IMR-90 (cell line): ENCODE results near the gene ATXN7L3. TPM values are rescaled to one million over a fixed set of nuclear protein-coding genes. Genes with fewer than 3 reads are reported as not detected.

Experiments used
- ATAC-seq: fragments of 200-7000 bp; cut with Tn5 transposase; 2 replicates; pipeline ENCODE4 v1.9.1; 2020; ENCODE audit warnings: low read depth, mild to moderate bottlenecking, moderate library complexity
- BruUV-seq: library from RNA; stranded (reverse); fragments of 400-500 nt; replicated peaks from 2 replicates; lab custom pipeline; 2021; lab: Mats Ljungman, UMichigan
- CTCF ChIA-PET: fragments of 300-600 bp; formaldehyde crosslinking; extraction: SDS; loops from one replicate; lab custom pipeline; 2021; ENCODE audit warnings: antibody characterized with exemption; lab: Yijun Ruan, JAX
- POLR2A ChIA-PET: fragments of 300-600 bp; sonication (Branson Sonifier 250); formaldehyde crosslinking; loops from one replicate; lab custom pipeline; 2022; ENCODE audit warnings: antibody characterized with exemption; ENCODE audit not compliant: unreplicated experiment; lab: Charles Lee
- DNase-seq: peaks from one replicate; pipeline ENCODE4 v3.0.0; 2013
- H2AFZ ChIP-seq: replicated peaks from 2 replicates; pipeline ENCODE3; 2013; ENCODE audit warnings: low read length, mild to moderate bottlenecking; ENCODE audit not compliant: poor library complexity
- H2AK5ac ChIP-seq: 2 replicates; pipeline ENCODE4 v1.6.1; 2013; ENCODE audit warnings: low read depth, low read length, inconsistent platforms
- H2AK9ac ChIP-seq: replicated peaks from 2 replicates; pipeline ENCODE3; 2013; ENCODE audit warnings: mild to moderate bottlenecking, low read depth, low read length, moderate library complexity; ENCODE audit not compliant: poor library complexity
- H2BK120ac ChIP-seq: 2 replicates; pipeline ENCODE4 v1.6.1; 2013; ENCODE audit warnings: low read depth, low read length, inconsistent platforms
- H2BK15ac ChIP-seq: 3 replicates; pipeline ENCODE4 v1.6.1; 2013; ENCODE audit warnings: low read depth, low read length, inconsistent platforms
- H2BK20ac ChIP-seq: 2 replicates; pipeline ENCODE4 v1.6.1; 2013; ENCODE audit warnings: low read depth, mild to moderate bottlenecking, inconsistent platforms, low read length, moderate library complexity
- H2BK5ac ChIP-seq: 2 replicates; pipeline ENCODE4 v1.6.1; 2013; ENCODE audit warnings: mild to moderate bottlenecking, low read depth, low read length, inconsistent platforms; ENCODE audit not compliant: poor library complexity, severe bottlenecking
- H3K14ac ChIP-seq: replicated peaks from 2 replicates; pipeline ENCODE4 v1.6.1; 2013; ENCODE audit warnings: low read depth, low read length, inconsistent platforms
- H3K18ac ChIP-seq: 2 replicates; pipeline ENCODE4 v1.6.1; 2013; ENCODE audit warnings: low read depth, low read length, control low read depth
- H3K23ac ChIP-seq: 2 replicates; pipeline ENCODE4 v1.6.1; 2013; ENCODE audit warnings: low read depth, low read length, inconsistent platforms
- H3K27ac ChIP-seq: 2 replicates; pipeline ENCODE4 v1.5.1; 2013; ENCODE audit warnings: mild to moderate bottlenecking, control low read depth, low read length; ENCODE audit not compliant: insufficient read depth
- H3K27me3 ChIP-seq: 2 replicates; pipeline ENCODE4 v1.6.1; 2013; ENCODE audit warnings: low read length; ENCODE audit not compliant: control insufficient read depth, insufficient read depth
- H3K36me3 ChIP-seq: 2 replicates; pipeline ENCODE4 v1.6.1; 2013; ENCODE audit warnings: low read length, mixed read lengths; ENCODE audit not compliant: control insufficient read depth, insufficient read depth
- H3K4ac ChIP-seq: 2 replicates; pipeline ENCODE4 v1.6.1; 2013; ENCODE audit warnings: low read depth, low read length, inconsistent platforms
- H3K4me1 ChIP-seq: 2 replicates; pipeline ENCODE4 v1.6.1; 2013; ENCODE audit warnings: low read length, mixed read lengths; ENCODE audit not compliant: control insufficient read depth, insufficient read depth
- H3K4me2 ChIP-seq: 2 replicates; pipeline ENCODE4 v1.6.1; 2013; ENCODE audit warnings: low read depth, mild to moderate bottlenecking, control low read depth, low read length, moderate library complexity
- H3K4me3 ChIP-seq: 2 replicates; pipeline ENCODE4 v1.5.1; 2013; ENCODE audit warnings: low read depth, mild to moderate bottlenecking, control low read depth, low read length, moderate library complexity; ENCODE audit not compliant: insufficient read depth
- H3K56ac ChIP-seq: 2 replicates; pipeline ENCODE4 v1.6.1; 2013; ENCODE audit warnings: low read length, inconsistent platforms; ENCODE audit not compliant: insufficient read depth; ENCODE audit errors: extremely low read depth
- H3K79me1 ChIP-seq, 2 experiments: 2 replicates each; pipeline ENCODE4 v1.6.1; 2013; ENCODE audit warnings: low read length in 2 of 2, inconsistent platforms in 1 of 2, low read depth in 1 of 2
- H3K9ac ChIP-seq: 2 replicates; pipeline ENCODE4 v1.6.1; 2013; ENCODE audit warnings: low read depth, low read length, control low read depth
- H3K9me1 ChIP-seq: 2 replicates; pipeline ENCODE4 v1.6.1; 2013; ENCODE audit warnings: low read length, inconsistent platforms; ENCODE audit not compliant: insufficient read depth
- H3K9me3 ChIP-seq: 2 replicates; pipeline ENCODE4 v1.6.1; 2013; ENCODE audit warnings: low read length; ENCODE audit not compliant: control insufficient read depth, insufficient read depth
- H4K20me1 ChIP-seq: 2 replicates; pipeline ENCODE4 v1.6.1; 2013; ENCODE audit warnings: low read length, inconsistent platforms; ENCODE audit not compliant: insufficient read depth
- H4K5ac ChIP-seq: 2 replicates; pipeline ENCODE4 v1.6.1; 2013; ENCODE audit warnings: mild to moderate bottlenecking, low read depth, low read length, control low read depth
- H4K8ac ChIP-seq, 2 experiments: 2 replicates each; pipeline ENCODE4 v1.6.1; 2013; ENCODE audit warnings: low read depth in 2 of 2, low read length in 2 of 2, control low read depth in 1 of 2, inconsistent platforms in 1 of 2
- H4K91ac ChIP-seq: 2 replicates; pipeline ENCODE4 v1.6.1; 2013; ENCODE audit warnings: low read depth, low read length, inconsistent platforms; ENCODE audit not compliant: insufficient read depth
- BHLHE40 ChIP-seq: fragments of 150-350 bp; IDR thresholded peaks from 2 replicates; pipeline ENCODE4 v1.6.1; 2016; ENCODE audit warnings: mild to moderate bottlenecking, low read depth, low read length
- CEBPB ChIP-seq: IDR thresholded peaks from 2 replicates; pipeline ENCODE4 v1.6.1; 2012; ENCODE audit warnings: low read depth, low read length, improper control_type of control experiment
- CHD1 ChIP-seq: IDR thresholded peaks from 2 replicates; pipeline ENCODE4 v1.6.1; 2012; ENCODE audit warnings: low read depth, low read length, improper control_type of control experiment
- FOS ChIP-seq: fragments of 150-350 bp; IDR thresholded peaks from 2 replicates; pipeline ENCODE4 v1.6.1; 2016; ENCODE audit warnings: low read depth, low read length
- MAFK ChIP-seq: IDR thresholded peaks from 2 replicates; pipeline ENCODE4 v1.6.1; 2012; ENCODE audit warnings: low read depth, low read length, improper control_type of control experiment
- MAZ ChIP-seq: IDR thresholded peaks from 2 replicates; pipeline ENCODE4 v1.6.1; 2012; ENCODE audit warnings: low read depth, mild to moderate bottlenecking, low read length, improper control_type of control experiment, moderate library complexity, borderline replicate concordance
- MXI1 ChIP-seq: IDR thresholded peaks from 2 replicates; pipeline ENCODE4 v1.6.1; 2012; ENCODE audit warnings: low read depth, mild to moderate bottlenecking, low read length, moderate library complexity, borderline replicate concordance
- NFE2L2 ChIP-seq: fragments of 150-350 bp; IDR thresholded peaks from 2 replicates; pipeline ENCODE4 v1.6.1; 2016; ENCODE audit warnings: low read depth, mild to moderate bottlenecking, low read length
- POLR2A ChIP-seq: IDR thresholded peaks from 2 replicates; pipeline ENCODE4 v1.6.1; 2012; ENCODE audit warnings: mild to moderate bottlenecking, low read depth, low read length
- RAD21 ChIP-seq: IDR thresholded peaks from 2 replicates; pipeline ENCODE4 v1.6.1; 2012; ENCODE audit warnings: low read length, improper control_type of control experiment
- RCOR1 ChIP-seq: IDR thresholded peaks from 2 replicates; pipeline ENCODE4 v1.6.1; 2012; ENCODE audit warnings: mild to moderate bottlenecking, low read length, improper control_type of control experiment; ENCODE audit not compliant: insufficient replicate concordance
- RFX5 ChIP-seq: IDR thresholded peaks from 2 replicates; pipeline ENCODE4 v1.8.0; 2012; ENCODE audit warnings: low read depth, mild to moderate bottlenecking, low read length, moderate library complexity
- SMC3 ChIP-seq: fragments of 150-350 bp; IDR thresholded peaks from 2 replicates; pipeline ENCODE4 v1.6.1; 2016; ENCODE audit warnings: low read depth, mild to moderate bottlenecking, antibody characterized with exemption, low read length, moderate library complexity
- WGBS, 2 experiments: methylation state at CpG; one replicate each; pipeline versions ENCODE4 v1.1.5 to v1.1.7; 2013; ENCODE audit warnings: missing lambda C conversion rate in 2 of 2; ENCODE audit not compliant: insufficient read length in 1 of 2; ENCODE audit errors: extremely low coverage in 2 of 2; 5-methylcytosine and 5-hydroxymethylcytosine counted together
- dilution Hi-C: fragments of 300-500 bp; cut with HindIII; formaldehyde crosslinking; loops from one replicate; pipeline ENCODE4 v1.14.3; 2018; ENCODE audit warnings: low sequenced_read_pairs; ENCODE audit not compliant: unreplicated experiment
- in situ Hi-C: fragments of 300-500 bp; cut with MboI; formaldehyde crosslinking; loops from 3 replicates; pipeline ENCODE4 v1.14.3; 2019; ENCODE audit warnings: low sequenced_read_pairs, inconsistent platforms, mixed read lengths
- intact Hi-C: fragments of 100-400 bp; cut with micrococcal nuclease; formaldehyde crosslinking; loops from 2 replicates; pipeline ENCODE4 v1.10.0; 2022
- polyA plus RNA-seq, 3 experiments: library from polyadenylated mRNA; depleted of rRNA; stranded (reverse); fragments of >200 nt; gene quantifications; 2 replicates each; pipeline ENCODE4 v1.2.3, GENCODE V29; 2012; ENCODE audit warnings: low replicate concordance in 1 of 3
- total RNA-seq: library from RNA; depleted of rRNA; stranded (reverse); fragments of >200 nt; gene quantifications from 2 replicates; pipeline ENCODE4 v1.2.3, GENCODE V29; 2012
- TF ChIP-seq, protein P1 (sequence below): fragments of 150-350 bp; IDR thresholded peaks from 2 replicates; pipeline ENCODE4 v1.6.1; 2016; ENCODE audit warnings: low read depth, mild to moderate bottlenecking, low read length, moderate library complexity, borderline replicate concordance
- TF ChIP-seq, protein P2 (sequence below): fragments of 150-350 bp; IDR thresholded peaks from 2 replicates; pipeline ENCODE4 v1.6.1; 2017; ENCODE audit warnings: mild to moderate bottlenecking, antibody characterized with exemption, low read length, low read depth
- TF ChIP-seq, protein P3 (sequence below): conservative IDR thresholded peaks from 2 replicates; pipeline ENCODE4 v1.5.1; 2012; ENCODE audit warnings: mild to moderate bottlenecking, low read depth, low read length, improper control_type of control experiment

The ATXN7L3 gene
- total and polyA plus RNA-seq, 2 of the 4 experiments (the other 2 are of a cell fraction), result 17.2 to 40.9 TPM

DNA sequence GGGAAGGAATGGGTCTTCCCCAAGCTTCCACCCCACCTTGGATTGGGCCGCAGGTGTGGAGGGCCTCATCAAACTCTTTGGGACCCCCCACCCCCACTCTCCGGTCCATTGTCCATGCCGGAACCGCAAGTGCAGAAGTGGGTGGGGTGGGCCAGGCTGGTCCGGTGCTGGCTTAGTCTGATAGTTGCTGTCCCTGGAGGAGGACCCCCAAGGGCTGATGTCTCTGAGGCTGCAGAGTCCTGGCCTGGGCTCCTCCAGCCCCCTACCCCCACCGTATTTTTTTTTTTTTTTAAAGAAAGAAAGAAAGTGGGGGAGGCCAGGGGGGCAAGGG, 7.1 kb upstream of the ATXN7L3 start:
- no peak overlapping the region for H2AK9ac ChIP-seq
- H3K36me3 ChIP-seq, result peaks cover 42% of the 10 kb centered on the region
- no peak overlapping the region for H4K91ac ChIP-seq
- in situ Hi-C loops, result loop anchor here (25.0 kb wide), 2 partner anchors 306 to 431 kb away; partner anchors contain the start of gene GPATCH8
- H3K9ac ChIP-seq, result no peak overlapping the region
- no peak overlapping the region for H3K4ac ChIP-seq
- TF ChIP-seq RAD21 (no peak), BHLHE40 (no peak), CHD1 (no peak), MAZ (no peak), RFX5 (no peak), RCOR1 (no peak), SMC3 (no peak), POLR2A (no peak), FOS (no peak), MAFK (no peak), MXI1 (no peak), NFE2L2 (no peak), CEBPB (no peak)
- TF ChIP-seq, protein P1, sequence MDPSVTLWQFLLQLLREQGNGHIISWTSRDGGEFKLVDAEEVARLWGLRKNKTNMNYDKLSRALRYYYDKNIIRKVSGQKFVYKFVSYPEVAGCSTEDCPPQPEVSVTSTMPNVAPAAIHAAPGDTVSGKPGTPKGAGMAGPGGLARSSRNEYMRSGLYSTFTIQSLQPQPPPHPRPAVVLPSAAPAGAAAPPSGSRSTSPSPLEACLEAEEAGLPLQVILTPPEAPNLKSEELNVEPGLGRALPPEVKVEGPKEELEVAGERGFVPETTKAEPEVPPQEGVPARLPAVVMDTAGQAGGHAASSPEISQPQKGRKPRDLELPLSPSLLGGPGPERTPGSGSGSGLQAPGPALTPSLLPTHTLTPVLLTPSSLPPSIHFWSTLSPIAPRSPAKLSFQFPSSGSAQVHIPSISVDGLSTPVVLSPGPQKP, result no peak
- TF ChIP-seq, protein P2, sequence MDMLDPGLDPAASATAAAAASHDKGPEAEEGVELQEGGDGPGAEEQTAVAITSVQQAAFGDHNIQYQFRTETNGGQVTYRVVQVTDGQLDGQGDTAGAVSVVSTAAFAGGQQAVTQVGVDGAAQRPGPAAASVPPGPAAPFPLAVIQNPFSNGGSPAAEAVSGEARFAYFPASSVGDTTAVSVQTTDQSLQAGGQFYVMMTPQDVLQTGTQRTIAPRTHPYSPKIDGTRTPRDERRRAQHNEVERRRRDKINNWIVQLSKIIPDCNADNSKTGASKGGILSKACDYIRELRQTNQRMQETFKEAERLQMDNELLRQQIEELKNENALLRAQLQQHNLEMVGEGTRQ, result no peak
- TF ChIP-seq, protein P3, sequence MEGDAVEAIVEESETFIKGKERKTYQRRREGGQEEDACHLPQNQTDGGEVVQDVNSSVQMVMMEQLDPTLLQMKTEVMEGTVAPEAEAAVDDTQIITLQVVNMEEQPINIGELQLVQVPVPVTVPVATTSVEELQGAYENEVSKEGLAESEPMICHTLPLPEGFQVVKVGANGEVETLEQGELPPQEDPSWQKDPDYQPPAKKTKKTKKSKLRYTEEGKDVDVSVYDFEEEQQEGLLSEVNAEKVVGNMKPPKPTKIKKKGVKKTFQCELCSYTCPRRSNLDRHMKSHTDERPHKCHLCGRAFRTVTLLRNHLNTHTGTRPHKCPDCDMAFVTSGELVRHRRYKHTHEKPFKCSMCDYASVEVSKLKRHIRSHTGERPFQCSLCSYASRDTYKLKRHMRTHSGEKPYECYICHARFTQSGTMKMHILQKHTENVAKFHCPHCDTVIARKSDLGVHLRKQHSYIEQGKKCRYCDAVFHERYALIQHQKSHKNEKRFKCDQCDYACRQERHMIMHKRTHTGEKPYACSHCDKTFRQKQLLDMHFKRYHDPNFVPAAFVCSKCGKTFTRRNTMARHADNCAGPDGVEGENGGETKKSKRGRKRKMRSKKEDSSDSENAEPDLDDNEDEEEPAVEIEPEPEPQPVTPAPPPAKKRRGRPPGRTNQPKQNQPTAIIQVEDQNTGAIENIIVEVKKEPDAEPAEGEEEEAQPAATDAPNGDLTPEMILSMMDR, result no peak
- CTCF ChIA-PET, result interaction anchor here (0.7 kb wide), 1 partner anchor 131 kb away, joined by 3 read pairs; no protein-coding TSS in a partner anchor
- H2AK5ac ChIP-seq, result no peak overlapping the region
- H3K9me3 ChIP-seq, result no peaks in the 10 kb centered on the region
- no peak overlapping the region for H2BK15ac ChIP-seq
- BruUV-seq, result TSS peak; percentile 55
- no peak overlapping the region for H2BK5ac ChIP-seq
- no peak overlapping the region for H2BK120ac ChIP-seq
- peaks cover 22% of the 10 kb centered on the region for H3K4me1 ChIP-seq
- no peak overlapping the region for H2BK20ac ChIP-seq
- dilution Hi-C loops, result no loop called here
- no peak overlapping the region for H4K8ac ChIP-seq
- no peak for DNase-seq
- H3K14ac ChIP-seq, result no peak overlapping the region
- no peak overlapping the region for H3K23ac ChIP-seq
- no peak overlapping the region for H3K27ac ChIP-seq
- no peak overlapping the region for H3K4me3 ChIP-seq
- peaks cover 13 to 51% of the 10 kb centered on the region in 2 experiments; a peak in 3 of 4 replicates for H3K79me1 ChIP-seq
- H3K18ac ChIP-seq, result no peak overlapping the region
- intact Hi-C loops, result no loop called here
- H3K27me3 ChIP-seq, result no peaks in the 10 kb centered on the region
- H3K4me2 ChIP-seq, result no peak overlapping the region
- no CpG with 5 or more reads among the region's 6 CpGs for WGBS, 2 experiments
- POLR2A ChIA-PET, result no interaction called here
- H4K20me1 ChIP-seq, result peaks cover 26% of the 10 kb centered on the region; the same call in 1 of the 2 replicates
- peaks cover 26% of the 10 kb centered on the region for H3K9me1 ChIP-seq
- no peak overlapping the region for H2AFZ ChIP-seq
- H4K5ac ChIP-seq, result no peak overlapping the region
- no peak overlapping the region for H3K56ac ChIP-seq
- no peak for ATAC-seq
